GM18507 (cell line): ENCODE results near the gene PLD3.
A peak's percentile ranks its signal among the peaks of the same experiment; 100 is the strongest.

Experiments used
- DNase-seq: peaks from one replicate; pipeline ENCODE4 v3.0.0; 2011; ENCODE audit warnings: low read depth; ENCODE audit not compliant: insufficient read length; ENCODE audit errors: extremely low spot score
- FAIRE-seq: peaks from 2 replicates; lab custom pipeline; 2011; peaks lifted over from hg19 to GRCh38; lab: Jason Lieb, UNC

Gene PLD3

DNA sequence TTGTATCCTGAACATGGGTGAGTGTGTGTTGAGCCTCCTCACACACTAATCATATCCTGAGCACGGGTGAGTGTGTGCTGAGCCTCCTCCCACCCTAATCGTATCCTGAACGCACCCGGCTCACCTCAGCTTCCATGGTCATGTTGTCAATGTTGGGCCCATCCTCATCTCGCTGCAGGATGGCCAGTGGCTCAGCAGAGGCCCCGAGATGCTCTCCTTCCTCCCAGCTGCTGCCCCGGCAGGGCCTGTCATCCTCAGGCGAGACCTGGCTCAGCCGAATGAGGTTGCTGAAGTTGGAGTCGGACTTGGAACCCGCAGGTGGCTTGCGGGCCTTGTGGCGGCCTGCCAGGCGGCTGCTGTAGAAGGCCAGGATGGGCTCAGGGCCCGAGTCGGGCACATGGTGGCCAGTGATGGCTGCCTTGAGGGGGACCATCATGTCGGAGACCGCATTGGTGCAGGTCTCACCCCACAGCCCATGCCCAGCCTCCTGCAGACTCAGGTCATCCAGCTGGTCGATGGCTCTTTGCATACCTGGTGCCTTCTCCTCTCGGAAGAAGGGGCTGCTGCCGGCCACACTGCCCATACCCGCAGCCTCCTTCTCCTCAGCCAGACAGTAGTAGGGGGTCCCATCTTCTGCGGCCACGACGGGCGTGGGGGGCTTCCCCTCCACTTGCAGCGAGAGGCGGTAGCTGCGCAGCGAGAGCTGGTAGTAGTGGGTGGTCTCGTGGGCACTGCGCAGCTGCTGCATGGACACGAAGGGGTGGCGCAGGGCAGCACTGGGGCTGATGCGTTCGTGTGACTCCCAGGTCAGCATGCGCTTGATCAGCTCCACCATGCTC lies 31.9 kb downstream of the PLD3 start:
- FAIRE-seq, result no peak

DNA sequence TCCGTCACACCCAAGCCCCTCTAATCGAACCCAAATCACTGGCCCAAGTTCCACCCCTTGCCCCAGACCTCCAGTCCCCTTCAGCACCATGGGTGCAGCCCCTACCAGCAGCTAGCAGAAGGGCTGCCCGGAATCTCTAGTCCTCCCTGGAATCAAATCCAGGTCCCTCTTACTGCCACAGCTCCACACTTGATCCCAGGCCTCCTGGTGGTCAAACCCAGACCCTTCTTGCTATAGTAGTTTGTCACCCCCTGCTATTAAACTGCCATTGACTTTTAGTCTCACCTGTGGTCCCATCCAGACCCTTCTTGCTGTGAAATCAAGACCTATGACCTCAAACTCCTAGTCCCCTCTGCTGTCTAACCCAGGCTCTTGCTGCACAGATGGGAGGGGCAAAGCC lies 32.8 kb downstream of the PLD3 start:
- FAIRE-seq (no peak), DNase-seq (no peak)

More for the DNA sequence above, 31.9 kb downstream of the PLD3 start:
- no peak for DNase-seq

DNA sequence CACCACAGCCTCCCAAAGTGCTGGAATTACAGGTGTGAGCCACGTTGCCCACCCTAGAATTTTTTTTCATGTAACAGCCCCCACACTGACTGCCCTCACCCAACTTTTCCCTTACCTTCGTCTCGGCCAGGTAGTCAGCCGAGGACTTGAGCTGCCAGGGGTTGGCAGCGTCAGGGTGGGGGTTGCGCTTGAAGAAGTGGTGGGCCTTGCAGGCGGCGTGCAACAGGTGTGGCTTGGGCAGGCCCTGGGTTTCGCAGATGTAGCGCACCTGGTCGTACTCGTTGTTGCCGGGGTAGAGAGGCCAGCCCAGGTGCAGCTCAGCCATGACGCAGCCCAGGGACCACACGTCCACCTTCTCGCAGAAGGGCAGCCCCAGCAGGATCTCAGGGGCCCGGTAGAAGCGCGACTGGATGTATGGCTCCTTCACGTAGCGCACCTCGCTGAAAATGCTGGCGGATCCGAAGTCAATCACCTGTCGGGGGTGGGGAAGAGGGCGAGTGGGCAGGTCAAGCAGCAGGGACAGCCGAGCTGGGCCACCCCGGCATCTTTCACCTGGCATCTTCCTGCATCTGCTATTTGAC lies 35.3 kb downstream of the PLD3 start:
- FAIRE-seq, result no peak
- no peak for DNase-seq

DNA sequence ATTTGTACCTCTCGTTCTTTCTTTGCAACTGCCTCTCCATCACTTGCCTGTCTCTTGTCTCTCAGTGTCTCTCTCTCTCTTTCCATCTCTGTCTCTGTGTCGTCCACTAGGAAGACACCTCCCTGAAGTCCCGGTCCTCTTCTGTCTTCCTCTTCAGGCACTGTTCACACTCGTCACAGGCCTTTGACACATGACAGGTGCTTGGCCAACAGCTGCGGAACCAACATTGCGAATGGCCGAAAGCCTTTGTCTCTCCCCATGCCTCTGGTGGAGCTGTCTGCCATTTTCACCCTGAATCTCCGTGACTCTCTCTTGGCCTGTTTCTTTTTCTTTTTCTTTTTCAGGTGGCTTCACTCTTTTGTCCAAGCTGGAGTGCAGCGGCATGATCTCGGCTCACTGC lies 38.7 kb downstream of the PLD3 start:
- DNase-seq (no peak), FAIRE-seq (no peak)

DNA sequence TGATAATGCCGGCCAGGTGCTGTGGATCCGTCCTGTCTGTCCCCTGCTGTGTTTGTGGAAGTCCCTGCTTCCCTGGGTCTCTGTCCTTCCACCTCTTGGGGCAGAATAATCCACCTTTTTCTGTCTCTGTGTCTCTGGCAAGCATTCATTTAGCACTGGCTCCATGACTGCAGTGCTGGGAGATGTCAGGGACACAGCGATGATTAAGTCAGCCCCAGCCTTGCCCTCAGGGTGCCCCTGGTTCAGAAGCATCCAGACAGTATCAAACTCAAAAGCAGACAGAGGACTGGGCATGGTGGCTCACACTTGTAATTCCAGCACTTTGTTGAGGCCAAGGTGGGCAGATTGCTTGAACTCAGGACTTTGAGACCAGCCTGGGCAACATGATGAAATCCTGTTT lies 40.0 kb downstream of the PLD3 start:
- DNase-seq, result no peak
- FAIRE-seq, result no peak

DNA sequence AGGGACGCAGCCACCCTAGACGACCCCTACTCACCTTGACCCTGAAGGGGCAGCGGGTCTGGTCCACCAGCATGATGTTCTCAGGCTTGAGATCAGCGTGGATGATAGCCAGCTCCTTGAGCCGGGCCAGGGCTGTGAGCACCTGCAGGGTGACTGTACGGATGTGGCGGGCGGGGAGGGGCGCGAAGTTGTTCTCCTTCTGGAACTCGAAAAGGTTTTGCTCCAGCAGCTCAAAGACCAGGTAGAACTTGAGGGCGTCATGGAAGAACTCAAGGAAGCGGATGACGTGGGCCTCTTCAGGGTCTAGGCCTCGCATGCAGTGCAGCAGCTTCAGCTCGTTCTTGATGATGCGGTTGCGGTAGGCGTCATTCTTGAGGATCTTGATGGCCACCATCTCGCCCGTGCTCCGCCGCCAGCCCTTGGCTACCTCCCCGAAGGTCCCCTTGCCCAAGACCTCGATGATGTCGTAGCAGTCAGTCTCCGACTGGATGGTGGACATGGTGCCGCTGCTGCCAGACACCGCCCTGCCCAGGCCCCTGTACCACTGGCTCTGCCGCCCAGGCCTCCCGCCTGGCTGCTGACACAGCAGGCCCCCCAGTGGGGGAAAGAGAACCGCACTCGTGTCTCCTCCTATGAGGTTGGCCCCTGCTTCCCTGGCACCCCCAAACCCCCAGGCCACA lies 41.0 kb downstream of the PLD3 start:
- FAIRE-seq (no peak), DNase-seq (no peak)

DNA sequence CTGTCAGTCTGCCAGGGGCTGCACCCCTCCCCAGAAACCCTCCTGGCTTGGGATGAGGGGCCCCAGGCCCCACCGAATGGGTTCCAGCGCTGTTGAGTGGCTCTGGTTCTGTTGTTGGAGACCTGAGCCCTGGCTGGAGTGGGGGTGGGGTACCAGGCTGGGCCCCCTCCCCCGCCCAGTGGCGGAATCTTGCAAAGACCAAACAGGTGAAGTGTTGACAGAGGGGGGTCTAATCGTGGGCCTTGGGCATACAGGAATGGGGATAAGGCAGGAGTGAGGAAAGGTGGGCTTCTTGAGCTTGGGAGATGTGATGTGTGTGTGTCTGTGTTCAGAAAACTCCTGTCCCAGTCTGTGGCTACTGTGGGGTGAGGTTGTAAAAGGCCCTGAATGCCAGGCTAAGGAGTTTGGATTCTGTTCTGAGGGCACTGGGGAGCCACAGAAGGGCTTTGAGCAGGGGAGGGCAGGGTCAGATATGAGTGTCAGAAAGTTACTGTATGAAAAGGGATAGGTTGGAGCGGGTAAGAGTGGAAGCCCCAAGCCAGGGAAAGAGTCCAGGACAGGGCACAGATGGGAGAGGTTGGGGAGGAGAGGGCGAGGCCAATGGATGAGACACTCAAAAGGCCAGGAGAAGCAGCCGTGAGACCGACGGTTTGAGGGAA lies 41.7 kb downstream of the PLD3 start, which contains the start of gene HIPK4:
Gene HIPK4, minus strand, starts transcription at position 98 of the 659 bp plus-strand sequence. CDS start 279 bp downstream, outside the sequence.
- FAIRE-seq, result no peak

DNA sequence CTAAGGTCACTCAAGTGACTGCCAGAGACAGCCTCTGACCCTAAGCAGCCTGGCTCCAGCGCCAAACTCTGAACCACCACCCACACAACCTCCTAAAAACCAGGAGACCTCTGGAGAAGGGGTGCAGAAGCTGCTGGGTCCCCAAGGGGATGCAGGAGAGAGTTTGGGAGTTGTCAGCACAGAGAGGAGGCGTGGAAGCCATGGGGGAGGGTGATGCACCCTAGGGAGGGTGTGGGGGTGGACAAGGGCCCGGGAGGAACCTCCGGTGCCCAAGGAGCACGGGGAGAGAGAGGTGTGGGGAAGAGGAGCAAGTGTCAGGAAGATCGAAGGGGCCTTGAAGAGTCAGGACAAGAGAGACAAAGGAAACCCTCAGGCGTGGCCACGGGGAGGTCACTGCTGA lies 43.6 kb downstream of the PLD3 start:
- FAIRE-seq, result no peak

More for the DNA sequence above, 41.7 kb downstream of the PLD3 start, which contains the start of gene HIPK4:
- no peak for DNase-seq

DNA sequence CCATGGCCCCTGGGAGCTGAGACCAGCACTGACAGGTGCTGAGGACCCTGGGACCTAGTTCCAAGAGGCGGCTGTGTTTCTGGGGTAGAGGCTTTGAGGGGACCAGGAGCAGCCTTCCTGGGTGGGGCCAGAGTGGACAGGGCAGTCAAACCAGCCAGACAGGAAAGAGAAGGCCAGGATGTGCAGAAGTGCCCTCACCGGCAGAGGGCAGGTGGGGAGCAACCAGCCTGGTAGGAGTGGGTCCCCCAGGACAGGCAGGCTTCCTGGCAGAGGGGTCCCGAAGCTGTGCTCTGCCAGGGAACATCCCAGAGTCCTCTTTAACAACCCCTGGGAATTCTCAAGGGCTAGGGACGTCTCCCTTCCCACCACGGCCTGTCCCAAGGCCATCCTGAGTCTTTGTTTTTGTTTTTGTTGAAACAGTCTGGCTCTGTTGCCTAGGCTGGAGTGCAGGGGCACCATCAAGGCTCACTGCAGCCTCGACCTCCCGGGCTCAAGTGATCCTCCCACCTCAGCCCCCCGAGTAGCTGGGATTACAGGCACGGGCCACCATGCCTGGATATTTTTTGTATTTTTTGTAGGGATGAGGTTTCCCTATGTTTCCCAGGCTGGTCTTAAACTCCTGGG lies 44.5 kb downstream of the PLD3 start:
- DNase-seq, result no peak
- no peak for FAIRE-seq

More for the DNA sequence above, 43.6 kb downstream of the PLD3 start:
- no peak for DNase-seq

DNA sequence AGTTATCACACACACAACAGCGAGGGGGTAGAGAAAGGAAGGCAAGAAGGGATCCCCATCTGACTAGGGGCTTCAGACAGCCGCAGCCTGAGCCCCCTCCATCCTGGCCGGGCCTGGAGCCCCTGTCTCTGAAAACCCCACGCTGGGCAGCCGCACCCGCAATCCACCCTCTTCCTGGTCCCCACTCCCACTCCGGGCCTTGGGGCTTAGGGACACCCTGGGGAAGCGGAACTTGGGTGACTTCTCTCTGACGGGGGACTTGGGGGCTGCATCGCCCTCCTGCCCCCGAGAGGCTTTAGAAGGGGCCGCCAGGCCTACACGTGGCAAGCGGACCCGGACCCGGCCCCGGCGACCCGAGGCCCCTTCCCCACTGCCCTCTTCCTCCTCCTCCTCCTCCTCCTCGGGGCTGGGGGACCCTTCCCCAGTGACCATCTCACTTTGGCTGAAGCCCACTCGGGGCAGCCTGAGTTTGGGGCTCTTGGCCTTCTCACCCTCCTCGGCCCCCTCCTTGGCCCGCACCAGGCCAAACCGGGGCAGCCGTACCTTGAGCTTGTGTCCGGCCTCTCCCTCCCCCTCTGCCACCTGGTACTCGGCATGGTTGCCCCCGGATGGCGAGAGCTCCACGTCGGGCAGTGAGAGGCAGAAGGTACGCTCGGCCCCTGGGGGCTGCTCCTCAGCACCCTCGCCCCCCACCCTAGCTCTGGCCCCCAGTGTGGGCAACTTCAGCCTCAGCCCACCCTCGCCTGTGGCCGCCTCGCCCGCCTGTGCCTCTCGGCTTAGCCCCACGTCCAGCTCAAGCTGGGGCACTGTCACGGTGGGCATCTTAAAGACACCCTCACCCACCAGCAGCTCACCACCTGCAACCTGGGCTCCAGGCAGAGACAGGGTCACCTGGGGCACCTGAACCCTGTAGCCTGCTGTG lies 45.7 kb downstream of the PLD3 start:
- DNase-seq (no peak), FAIRE-seq (no peak)

DNA sequence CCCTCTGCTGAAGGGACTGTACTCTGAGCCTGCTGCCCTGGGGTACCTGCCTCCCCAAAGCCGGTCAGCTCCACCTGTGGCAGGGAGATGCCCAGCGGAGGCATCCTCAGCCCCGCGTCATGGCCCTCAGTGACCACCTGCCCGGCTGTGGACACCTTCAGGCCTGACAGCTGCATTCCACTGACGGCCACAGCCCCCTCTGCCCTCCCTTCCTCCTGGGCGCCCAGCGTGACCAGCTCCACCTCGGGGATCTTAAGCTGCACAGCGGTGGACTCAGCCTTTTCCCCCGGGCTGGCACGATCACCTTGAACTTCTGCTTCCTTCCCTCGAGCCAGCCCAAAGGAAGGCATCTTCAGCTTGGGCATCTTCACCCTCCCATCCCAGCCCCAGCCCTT lies 46.3 kb downstream of the PLD3 start:
- no peak for FAIRE-seq
- no peak for DNase-seq

DNA sequence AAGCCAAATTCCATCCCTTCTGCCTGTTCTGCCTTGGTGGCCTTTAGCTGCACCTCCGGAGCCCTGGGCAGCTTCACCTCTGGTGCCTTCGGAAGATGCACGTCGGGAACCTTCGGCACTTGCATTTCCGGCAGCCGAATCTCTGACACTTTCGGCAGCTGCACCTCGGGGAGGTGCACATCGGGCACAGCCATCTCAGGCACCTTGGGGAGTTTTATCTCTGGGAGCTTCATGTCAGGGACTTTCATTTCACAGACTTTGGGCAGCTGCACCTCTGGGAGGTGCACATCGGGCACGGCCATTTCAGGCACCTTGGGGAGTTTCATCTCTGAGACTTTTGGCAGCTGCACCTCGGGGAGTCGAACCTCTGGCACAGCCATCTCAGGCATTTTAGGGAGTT lies 47.5 kb downstream of the PLD3 start:
- DNase-seq (no peak), FAIRE-seq (no peak)

DNA sequence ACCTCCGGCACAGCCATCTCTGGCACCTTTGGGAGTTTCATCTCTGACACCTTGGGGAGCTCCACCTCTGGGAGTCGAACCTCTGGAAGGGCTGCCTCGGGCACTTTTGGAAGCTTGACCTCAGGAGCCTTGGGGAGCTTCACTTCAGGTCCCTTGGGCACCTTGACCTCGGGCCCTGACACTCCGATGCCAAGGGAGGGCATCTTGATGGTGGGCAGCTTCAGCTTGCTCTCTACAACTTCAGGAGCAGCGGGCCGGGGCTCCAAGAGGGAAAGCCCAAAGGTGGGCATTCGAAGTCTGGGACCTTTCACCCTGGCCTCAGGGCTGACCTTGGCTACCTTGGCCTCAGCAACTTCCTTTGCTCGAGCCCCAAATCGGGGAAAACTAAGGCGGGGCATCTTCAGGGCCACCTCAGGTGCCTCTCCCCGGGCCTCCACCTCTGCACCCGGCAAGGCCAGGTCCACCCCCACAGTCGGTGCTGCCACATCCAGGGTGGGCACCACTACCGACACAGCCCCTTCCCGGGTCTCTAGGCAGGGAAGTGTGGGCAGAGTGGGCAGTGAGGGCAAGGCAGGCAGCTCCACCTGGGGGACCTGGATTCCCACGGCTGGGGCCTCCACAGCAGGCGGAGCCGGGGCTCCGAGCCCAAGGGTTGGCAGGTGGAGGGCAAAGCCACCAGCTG lies 48.5 kb downstream of the PLD3 start:
- FAIRE-seq (no peak), DNase-seq (no peak)

DNA sequence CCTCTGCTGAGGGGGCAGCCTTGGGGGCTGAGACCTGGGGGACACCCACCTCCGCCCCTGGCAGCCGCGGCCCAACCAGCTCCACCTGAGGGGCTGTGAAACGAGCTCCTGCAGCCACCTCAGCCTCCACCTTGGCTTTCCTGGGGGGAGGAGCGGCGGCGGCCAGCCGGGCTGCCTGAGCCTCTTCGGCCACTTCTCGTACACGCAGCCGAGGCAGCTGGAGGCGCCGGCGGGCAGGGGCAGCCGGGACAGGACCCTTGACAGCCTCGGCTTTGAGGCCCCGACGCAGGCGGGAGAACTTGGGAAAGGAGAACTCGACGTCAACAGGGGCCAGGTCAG lies 49.0 kb downstream of the PLD3 start:
- FAIRE-seq, result no peak
- DNase-seq, result no peak

DNA sequence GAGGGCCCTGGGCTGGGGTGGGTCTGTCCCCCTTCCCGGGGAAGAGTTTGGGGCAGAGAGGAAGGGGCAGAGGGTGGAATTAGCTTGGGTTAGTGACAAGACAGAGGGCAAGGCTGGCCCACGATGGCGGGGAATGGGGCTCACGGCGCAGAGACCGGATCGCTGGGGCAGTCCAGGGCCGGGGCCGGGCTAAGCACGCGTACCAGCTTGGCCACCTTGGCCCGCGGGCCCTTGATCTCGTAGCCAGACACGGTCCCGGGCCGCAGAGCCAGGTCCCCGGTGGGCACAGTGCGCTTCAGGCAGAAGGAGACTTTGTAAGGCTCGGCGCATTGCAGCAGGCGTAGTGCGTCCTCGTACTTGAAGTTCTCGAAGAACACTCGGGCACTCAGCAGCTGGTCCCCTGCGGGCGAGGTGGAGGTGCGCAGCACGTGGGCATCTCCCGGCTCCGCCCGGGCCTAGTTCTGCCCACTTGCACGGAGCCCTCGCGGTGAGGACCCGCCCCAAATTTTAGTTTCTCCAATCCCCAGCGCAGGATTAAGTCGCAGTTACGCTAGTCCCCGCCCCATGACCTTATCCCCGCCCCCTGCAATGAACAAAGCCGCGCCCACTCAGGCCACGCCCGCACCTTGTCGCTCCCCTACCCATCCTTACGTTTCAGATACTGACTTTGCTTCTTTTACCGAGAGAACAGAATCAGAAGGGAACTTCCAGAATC lies 50.1 kb downstream of the PLD3 start:
- DNase-seq (no peak), FAIRE-seq (no peak)

DNA sequence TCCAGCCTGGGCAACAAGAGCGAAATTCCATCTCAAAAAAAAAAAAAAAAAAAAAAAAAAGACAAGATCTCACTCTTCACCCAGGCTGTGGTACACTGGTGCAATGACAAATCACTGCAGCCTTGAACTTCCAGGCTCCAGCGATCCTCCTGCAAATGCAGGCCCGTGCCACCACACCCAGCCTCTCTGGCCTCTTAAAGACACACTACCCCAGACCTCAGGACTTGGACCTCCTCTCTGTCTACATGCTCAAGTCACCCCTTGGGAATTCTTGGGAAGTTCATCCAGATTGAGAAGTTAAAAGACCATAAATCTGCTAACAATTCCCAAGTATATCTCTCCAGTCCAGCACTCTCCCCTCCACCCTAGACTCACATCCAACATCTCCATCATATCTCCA lies 52.1 kb downstream of the PLD3 start:
- DNase-seq, result no peak

DNA sequence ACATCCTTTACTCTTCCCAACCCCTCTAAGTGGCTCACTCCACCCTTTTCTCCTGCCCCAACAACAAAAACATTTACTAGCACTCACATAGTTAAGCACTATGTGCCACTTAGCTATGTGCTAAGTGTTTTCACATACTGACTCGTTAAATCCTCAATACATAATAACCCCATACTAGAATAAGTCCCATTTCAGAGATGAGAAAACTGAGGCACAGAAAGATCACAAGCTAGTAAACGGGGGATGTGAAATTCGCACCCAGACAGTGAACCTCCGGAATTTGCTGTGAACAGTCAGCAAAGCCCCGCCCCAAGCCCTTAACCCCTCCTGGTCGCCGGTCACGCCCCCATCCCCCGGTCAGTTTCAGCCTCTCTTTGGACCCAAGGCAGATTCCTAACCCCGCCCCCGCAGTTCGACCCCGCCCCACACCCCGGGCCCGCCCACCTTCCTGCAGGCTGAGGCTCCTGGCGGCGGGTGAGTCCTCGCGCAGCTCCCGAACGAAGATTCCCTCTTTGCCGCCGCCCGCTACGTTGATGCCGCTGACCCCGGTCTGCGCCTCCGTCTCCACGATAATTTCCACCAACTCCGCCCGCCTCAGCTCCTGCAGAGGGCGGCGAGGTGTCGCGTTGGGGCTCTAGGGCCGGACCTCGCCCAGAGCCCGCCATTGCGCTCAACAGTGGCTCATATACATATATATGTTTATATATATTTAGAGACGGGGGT lies 54.9 kb downstream of the PLD3 start:
- FAIRE-seq, result peak; percentile 94
- DNase-seq, result peak; percentile 87

More for the DNA sequence above, 52.1 kb downstream of the PLD3 start:
- no peak for FAIRE-seq
